ENCODE data around the gene HTR1B.

DNA sequence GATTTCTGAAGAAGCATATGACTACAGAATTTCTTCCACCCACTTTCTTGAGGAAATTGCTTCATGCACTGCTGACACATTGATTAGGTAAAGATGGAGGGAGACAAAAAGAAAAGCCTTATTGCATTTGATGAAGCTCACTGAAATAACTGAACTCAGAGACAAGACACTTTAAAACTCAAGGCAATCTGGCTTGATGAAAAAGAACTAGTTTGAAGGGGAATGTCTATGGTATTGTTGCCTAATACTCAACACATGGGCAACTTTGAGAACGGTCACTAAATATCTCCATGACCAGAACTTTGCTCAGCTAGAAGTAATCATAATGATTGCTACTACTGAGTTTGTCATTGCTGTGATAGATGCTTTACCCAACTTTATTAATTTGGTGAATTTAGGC lies 38.1 kb downstream of the HTR1B start:
- TF ChIP-seq, protein P1, sequence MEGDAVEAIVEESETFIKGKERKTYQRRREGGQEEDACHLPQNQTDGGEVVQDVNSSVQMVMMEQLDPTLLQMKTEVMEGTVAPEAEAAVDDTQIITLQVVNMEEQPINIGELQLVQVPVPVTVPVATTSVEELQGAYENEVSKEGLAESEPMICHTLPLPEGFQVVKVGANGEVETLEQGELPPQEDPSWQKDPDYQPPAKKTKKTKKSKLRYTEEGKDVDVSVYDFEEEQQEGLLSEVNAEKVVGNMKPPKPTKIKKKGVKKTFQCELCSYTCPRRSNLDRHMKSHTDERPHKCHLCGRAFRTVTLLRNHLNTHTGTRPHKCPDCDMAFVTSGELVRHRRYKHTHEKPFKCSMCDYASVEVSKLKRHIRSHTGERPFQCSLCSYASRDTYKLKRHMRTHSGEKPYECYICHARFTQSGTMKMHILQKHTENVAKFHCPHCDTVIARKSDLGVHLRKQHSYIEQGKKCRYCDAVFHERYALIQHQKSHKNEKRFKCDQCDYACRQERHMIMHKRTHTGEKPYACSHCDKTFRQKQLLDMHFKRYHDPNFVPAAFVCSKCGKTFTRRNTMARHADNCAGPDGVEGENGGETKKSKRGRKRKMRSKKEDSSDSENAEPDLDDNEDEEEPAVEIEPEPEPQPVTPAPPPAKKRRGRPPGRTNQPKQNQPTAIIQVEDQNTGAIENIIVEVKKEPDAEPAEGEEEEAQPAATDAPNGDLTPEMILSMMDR (conservative IDR thresholded peaks at IDR 0.05 in 1 of 2, IDR thresholded peaks at IDR 0.05 in 1 of 2; ENCODE audit: extremely low read depth in 1 of 2, insufficient read depth in 1 of 2, low read depth in 1 of 2, low read length in 2 of 2), result no peak
- no peak for TF ChIP-seq EZH2 (IDR thresholded peaks at IDR 0.05; ENCODE audit: borderline replicate concordance, low read length)

Data from mammary epithelial cell (primary cell).